ENCODE data around the gene RAB19.

RAB19 gene

GRCh38 chr7:140439359-140439758 is 35.5 kb downstream of the RAB19 start:
- no peak overlapping the region for H3K27ac Mint-ChIP-seq
- no peaks in the 10 kb centered on the region for H3K4me1 Mint-ChIP-seq
- peaks cover 5% of the 10 kb centered on the region for H3K36me3 Mint-ChIP-seq (ENCODE audit: low read depth)
- no peak overlapping the region for H3K4me3 Mint-ChIP-seq
- TF ChIP-seq CTCF (IDR thresholded peaks at IDR 0.05; ENCODE audit: unreplicated experiment in 3 of 3), result no peak
- H3K27me3 Mint-ChIP-seq (ENCODE audit: low read depth), result no peaks in the 10 kb centered on the region
- H3K9me3 Mint-ChIP-seq, result no peaks in the 10 kb centered on the region

- H3K4me3 Mint-ChIP-seq, result no peak overlapping the region
- no peaks in the 10 kb centered on the region for H3K4me1 Mint-ChIP-seq
- no peaks in the 10 kb centered on the region for H3K9me3 Mint-ChIP-seq
- H3K36me3 Mint-ChIP-seq (ENCODE audit: low read depth), result peaks cover 5% of the 10 kb centered on the region
- no peak overlapping the region for H3K27ac Mint-ChIP-seq
- no peaks in the 10 kb centered on the region for H3K27me3 Mint-ChIP-seq (ENCODE audit: low read depth)
- no peak for TF ChIP-seq CTCF (IDR thresholded peaks at IDR 0.05; ENCODE audit: unreplicated experiment in 3 of 3)
Measured at GRCh38 chr7:140440593-140440992, 36.7 kb downstream of the RAB19 start.

GRCh38 chr7:140441519-140441918 is 37.7 kb downstream of the RAB19 start:
- no peak overlapping the region for H3K4me3 Mint-ChIP-seq
- no peaks in the 10 kb centered on the region for H3K4me1 Mint-ChIP-seq
- no peak for TF ChIP-seq CTCF (IDR thresholded peaks at IDR 0.05; ENCODE audit: unreplicated experiment in 3 of 3)
- no peak overlapping the region for H3K27ac Mint-ChIP-seq
- peaks cover 5% of the 10 kb centered on the region for H3K36me3 Mint-ChIP-seq (ENCODE audit: low read depth)
- no peaks in the 10 kb centered on the region for H3K9me3 Mint-ChIP-seq
- H3K27me3 Mint-ChIP-seq (ENCODE audit: low read depth), result no peaks in the 10 kb centered on the region

GRCh38 chr7:140446467-140446866 is 42.6 kb downstream of the RAB19 start:
- H3K27me3 Mint-ChIP-seq (ENCODE audit: low read depth), result no peaks in the 10 kb centered on the region
- no peak overlapping the region for H3K27ac Mint-ChIP-seq
- H3K9me3 Mint-ChIP-seq, result no peaks in the 10 kb centered on the region
- TF ChIP-seq CTCF (IDR thresholded peaks at IDR 0.05; ENCODE audit: unreplicated experiment in 3 of 3), result no peak
- H3K4me3 Mint-ChIP-seq, result no peak overlapping the region
- peaks cover 10% of the 10 kb centered on the region for H3K36me3 Mint-ChIP-seq (ENCODE audit: low read depth)
- no peaks in the 10 kb centered on the region for H3K4me1 Mint-ChIP-seq

- no peak for TF ChIP-seq CTCF (IDR thresholded peaks at IDR 0.05; ENCODE audit: unreplicated experiment in 3 of 3)
- H3K4me3 Mint-ChIP-seq, result no peak overlapping the region
- H3K4me1 Mint-ChIP-seq, result no peaks in the 10 kb centered on the region
- H3K27ac Mint-ChIP-seq, result no peak overlapping the region
- H3K27me3 Mint-ChIP-seq (ENCODE audit: low read depth), result no peaks in the 10 kb centered on the region
- H3K9me3 Mint-ChIP-seq, result no peaks in the 10 kb centered on the region
- H3K36me3 Mint-ChIP-seq (ENCODE audit: low read depth), result peaks cover 21% of the 10 kb centered on the region
Measured at GRCh38 chr7:140447841-140448240, 44.0 kb downstream of the RAB19 start.

GRCh38 chr7:140448781-140449480 is 45.1 kb downstream of the RAB19 start:
- no peak overlapping the region for H3K4me3 Mint-ChIP-seq
- no peaks in the 10 kb centered on the region for H3K27me3 Mint-ChIP-seq (ENCODE audit: low read depth)
- no peak overlapping the region for H3K27ac Mint-ChIP-seq
- H3K9me3 Mint-ChIP-seq, result no peaks in the 10 kb centered on the region
- H3K4me1 Mint-ChIP-seq, result no peaks in the 10 kb centered on the region
- peaks cover 26% of the 10 kb centered on the region for H3K36me3 Mint-ChIP-seq (ENCODE audit: low read depth)
- TF ChIP-seq CTCF (IDR thresholded peaks at IDR 0.05; ENCODE audit: unreplicated experiment in 3 of 3), result no peak

Measured in nephron (organoid).